ENCODE data around the gene RAP1A. TPM values are rescaled to one million over a fixed set of nuclear protein-coding genes. Genes with fewer than 3 reads are reported as not detected.

RAP1A gene
- polyA plus RNA-seq, 1 of the 3 experiments (the other 2 are of a cell fraction): 17.7 TPM

- 83% methylated on average over 6 of the region's 7 CpGs for WGBS (ENCODE audit: low lambda C conversion rate)
- H3K36me3 ChIP-seq (replicated peaks in 1 of 2; ENCODE audit: control insufficient read depth in 1 of 2, insufficient read depth in 2 of 2, low read length in 1 of 2): peaks cover 4 to 9% of the 10 kb centered on the region in 2 experiments
- POLR2A ChIA-PET: interaction anchor here (0.6 kb wide), 1 partner anchor 101 kb away, joined by 3 read pairs; the partner anchor contains the start of gene RAP1A
Measured at GRCh38 chr1:111720274-111720976, 100.8 kb downstream of the RAP1A start.

More at GRCh38 chr1:111720274-111720976, 100.8 kb downstream of the RAP1A start:
- H3K4me3 ChIP-seq (ENCODE audit: low read depth in 2 of 2, low read length in 1 of 2): no peak overlapping the region
- TF ChIP-seq ZBTB33 (IDR thresholded peaks at IDR 0.05; ENCODE audit: borderline replicate concordance, low read depth) (no peak), MEF2A (IDR thresholded peaks at IDR 0.05; ENCODE audit: borderline replicate concordance, low read depth) (no peak), SIN3A (IDR thresholded peaks at IDR 0.05; ENCODE audit: borderline replicate concordance, low read depth, low read length) (no peak), USF2 (IDR thresholded peaks at IDR 0.05; ENCODE audit: borderline replicate concordance, low read depth, low read length) (no peak), REST (IDR thresholded peaks at IDR 0.05; ENCODE audit: low read depth, low read length) (no peak), PBX3 (IDR thresholded peaks at IDR 0.05) (no peak), MXI1 (IDR thresholded peaks at IDR 0.05; ENCODE audit: low read depth, low read length) (no peak), GABPA (IDR thresholded peaks at IDR 0.05; ENCODE audit: low read depth) (no peak), EP300 (IDR thresholded peaks at IDR 0.05; ENCODE audit: borderline replicate concordance in 1 of 2, low read depth in 1 of 2, low read length in 1 of 2) (no peak), POLR2AphosphoS5 (IDR thresholded peaks at IDR 0.05; ENCODE audit: low read depth, low read length) (no peak), TCF12 (IDR thresholded peaks at IDR 0.05) (no peak), RFX5 (IDR thresholded peaks at IDR 0.05; ENCODE audit: low read length) (no peak), GATA2 (CRISPR knock-in tag; IDR thresholded peaks at IDR 0.05) (no peak), FOXJ3 (CRISPR knock-in tag; IDR thresholded peaks at IDR 0.05) (no peak), MAX (IDR thresholded peaks at IDR 0.05; ENCODE audit: low read depth) (no peak), CHD2 (IDR thresholded peaks at IDR 0.05; ENCODE audit: low read length, partially characterized antibody) (no peak), RXRA (IDR thresholded peaks at IDR 0.05; ENCODE audit: borderline replicate concordance, low read depth) (no peak), JUND (IDR thresholded peaks at IDR 0.05) (no peak), NRF1 (IDR thresholded peaks at IDR 0.05; ENCODE audit: low read depth, low read length) (no peak)
- H3K79me2 ChIP-seq (ENCODE audit: insufficient read depth): no peaks in the 10 kb centered on the region
- no peak for DNase-seq
- H3K4me1 ChIP-seq (ENCODE audit: control insufficient read depth in 1 of 2, insufficient read depth in 2 of 2, low read depth in 1 of 2, low read length in 1 of 2): no peaks in the 10 kb centered on the region
- H3K9ac ChIP-seq: no peak overlapping the region
- CTCF ChIA-PET: interaction anchor here (0.7 to 1.5 kb wide), 4 partner anchors 19 to 649 kb away, joined by 3 to 5 read pairs (median 3); partner anchors contain the start of gene INKA2
- H3K27ac ChIP-seq (ENCODE audit: low read depth in 2 of 2, low read length in 1 of 2): no peak overlapping the region
- no peaks in the 10 kb centered on the region for H3K9me2 ChIP-seq
- no peaks in the 10 kb centered on the region for H3K27me3 ChIP-seq (ENCODE audit: insufficient read depth)
- no peak overlapping the region for H2AFZ ChIP-seq (ENCODE audit: low read depth)
- no peak overlapping the region for H3K4me2 ChIP-seq
- H3K9me3 ChIP-seq: no peaks in the 10 kb centered on the region
- H4K20me1 ChIP-seq (ENCODE audit: insufficient read depth): no peaks in the 10 kb centered on the region
- H3F3A ChIP-seq (replicated peaks; ENCODE audit: insufficient read depth): no peaks in the 10 kb centered on the region
